SK-N-SH treated with all-trans-retinoic acid at 6 μM for 48 hours (cell line): ENCODE measurements around the gene SSBP4.

ENCODE experiments used
- ATAC-seq: fragments of 200-7000 bp; cut with Tn5 transposase; 3 replicates; pipeline ENCODE4 v1.9.1; 2020; ENCODE audit warnings: mild to moderate bottlenecking, moderate library complexity
- BACH2 ChIP-seq: fragments of 250-450 bp; sonication (Bioruptor Pico); IDR thresholded peaks from 2 replicates; pipeline ENCODE4 v1.9.0; 2021; ENCODE audit warnings: mild to moderate bottlenecking, borderline replicate concordance
- CSDC2 ChIP-seq: fragments of 250-450 bp; sonication (Bioruptor Pico); IDR thresholded peaks from 2 replicates; pipeline ENCODE4 v1.5.0; 2020; ENCODE audit warnings: mild to moderate bottlenecking, moderate library complexity
- ESRRG ChIP-seq: fragments of 250-450 bp; sonication (Bioruptor Pico); IDR thresholded peaks from 2 replicates; pipeline ENCODE4 v1.6.1; 2021; ENCODE audit warnings: mild to moderate bottlenecking
- GLIS3 ChIP-seq: fragments of 250-450 bp; sonication (Bioruptor Pico); IDR thresholded peaks from 2 replicates; pipeline ENCODE4 v1.5.0; 2020; ENCODE audit warnings: mild to moderate bottlenecking, moderate library complexity
- ISL1 ChIP-seq: fragments of 250-450 bp; sonication (Bioruptor Pico); IDR thresholded peaks from 2 replicates; pipeline ENCODE4 v2.1.2; 2022; ENCODE audit warnings: mild to moderate bottlenecking, moderate library complexity
- OSR1 ChIP-seq: fragments of 250-450 bp; sonication (Bioruptor Pico); IDR thresholded peaks from 2 replicates; pipeline ENCODE4 v1.8.0; 2022; ENCODE audit warnings: moderate library complexity, mild to moderate bottlenecking, inconsistent platforms
- PPARA ChIP-seq: fragments of 250-450 bp; sonication (Bioruptor Pico); IDR thresholded peaks from 2 replicates; pipeline ENCODE4 v1.5.0; 2020; ENCODE audit warnings: mild to moderate bottlenecking, borderline replicate concordance
- TOX ChIP-seq: fragments of 250-450 bp; sonication (Bioruptor Pico); IDR thresholded peaks from 2 replicates; pipeline ENCODE4 v1.8.0; 2021; ENCODE audit warnings: mild to moderate bottlenecking, moderate library complexity, borderline replicate concordance
- ZFP3 ChIP-seq: fragments of 250-450 bp; sonication (Bioruptor Pico); IDR thresholded peaks from 2 replicates; pipeline ENCODE4 v1.5.0; 2020; ENCODE audit warnings: mild to moderate bottlenecking, moderate library complexity
- ZFP30 ChIP-seq: fragments of 450-650 bp; formaldehyde crosslinking; IDR thresholded peaks from 2 replicates; pipeline ENCODE4 v1.5.0; 2022; ENCODE audit warnings: mild to moderate bottlenecking, moderate library complexity
- ZNF8 ChIP-seq: fragments of 450-650 bp; formaldehyde crosslinking; IDR thresholded peaks from 2 replicates; pipeline ENCODE4 v1.5.0; 2020; ENCODE audit warnings: mild to moderate bottlenecking, moderate library complexity
- TF ChIP-seq, protein P1 (sequence below): fragments of 250-450 bp; sonication (Bioruptor Pico); IDR thresholded peaks from 2 replicates; pipeline ENCODE4 v1.5.1; 2021; ENCODE audit warnings: mild to moderate bottlenecking, moderate library complexity
- TF ChIP-seq, protein P2 (sequence below): fragments of 250-450 bp; sonication (Bioruptor Pico); IDR thresholded peaks from 2 replicates; pipeline ENCODE4 v1.8.0; 2021; ENCODE audit warnings: low read depth, mild to moderate bottlenecking, moderate library complexity, borderline replicate concordance
- TF ChIP-seq, protein P3 (sequence below): fragments of 250-450 bp; sonication (Bioruptor Pico); IDR thresholded peaks from 2 replicates; pipeline ENCODE4 v1.5.0; 2020; ENCODE audit warnings: mild to moderate bottlenecking, moderate library complexity
- TF ChIP-seq, protein P4 (sequence below): fragments of 250-450 bp; sonication (Bioruptor Pico); IDR thresholded peaks from 2 replicates; pipeline ENCODE4 v1.5.1; 2020; ENCODE audit warnings: low read depth, mild to moderate bottlenecking, moderate library complexity

SSBP4 gene

GRCh38 chr19:18475004-18475453 is 55.8 kb downstream of the SSBP4 start (continued):
- TF ChIP-seq, protein P1, sequence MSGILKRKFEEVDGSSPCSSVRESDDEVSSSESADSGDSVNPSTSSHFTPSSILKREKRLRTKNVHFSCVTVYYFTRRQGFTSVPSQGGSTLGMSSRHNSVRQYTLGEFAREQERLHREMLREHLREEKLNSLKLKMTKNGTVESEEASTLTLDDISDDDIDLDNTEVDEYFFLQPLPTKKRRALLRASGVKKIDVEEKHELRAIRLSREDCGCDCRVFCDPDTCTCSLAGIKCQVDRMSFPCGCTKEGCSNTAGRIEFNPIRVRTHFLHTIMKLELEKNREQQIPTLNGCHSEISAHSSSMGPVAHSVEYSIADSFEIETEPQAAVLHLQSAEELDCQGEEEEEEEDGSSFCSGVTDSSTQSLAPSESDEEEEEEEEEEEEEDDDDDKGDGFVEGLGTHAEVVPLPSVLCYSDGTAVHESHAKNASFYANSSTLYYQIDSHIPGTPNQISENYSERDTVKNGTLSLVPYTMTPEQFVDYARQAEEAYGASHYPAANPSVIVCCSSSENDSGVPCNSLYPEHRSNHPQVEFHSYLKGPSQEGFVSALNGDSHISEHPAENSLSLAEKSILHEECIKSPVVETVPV (CRISPR knock-in tag): no peak
- no peak for TF ChIP-seq ZFP3 (CRISPR knock-in tag)

DNA sequence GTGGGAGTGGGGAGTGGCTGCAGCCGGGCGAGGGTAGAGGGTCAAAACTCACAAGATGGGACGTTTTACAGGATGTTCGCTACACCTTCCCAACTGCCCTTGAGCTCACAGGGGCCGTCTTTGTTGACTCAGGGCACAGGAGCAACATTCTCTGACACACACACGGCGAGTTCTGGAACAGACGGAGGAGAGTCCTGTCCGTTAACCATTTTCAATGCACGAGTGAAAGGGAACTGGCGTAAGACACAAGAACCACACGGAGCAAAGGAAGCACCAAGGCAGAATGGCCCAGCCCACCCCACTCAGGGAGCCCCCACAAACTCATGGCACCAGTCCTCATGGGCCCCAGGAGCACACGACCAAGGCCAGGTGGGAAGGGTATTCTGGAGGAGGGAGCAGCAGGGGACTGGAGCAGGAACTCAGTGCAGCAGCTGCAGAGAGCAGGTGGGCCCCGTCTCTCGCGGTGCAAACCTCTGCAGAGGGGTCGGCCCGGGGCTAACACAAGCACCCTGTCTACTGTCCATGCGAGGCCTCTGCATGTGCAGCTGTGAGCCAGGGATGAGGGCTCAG is 56.6 kb downstream of the SSBP4 start:
- no peak for TF ChIP-seq OSR1 (CRISPR knock-in tag)
- TF ChIP-seq, protein P2, sequence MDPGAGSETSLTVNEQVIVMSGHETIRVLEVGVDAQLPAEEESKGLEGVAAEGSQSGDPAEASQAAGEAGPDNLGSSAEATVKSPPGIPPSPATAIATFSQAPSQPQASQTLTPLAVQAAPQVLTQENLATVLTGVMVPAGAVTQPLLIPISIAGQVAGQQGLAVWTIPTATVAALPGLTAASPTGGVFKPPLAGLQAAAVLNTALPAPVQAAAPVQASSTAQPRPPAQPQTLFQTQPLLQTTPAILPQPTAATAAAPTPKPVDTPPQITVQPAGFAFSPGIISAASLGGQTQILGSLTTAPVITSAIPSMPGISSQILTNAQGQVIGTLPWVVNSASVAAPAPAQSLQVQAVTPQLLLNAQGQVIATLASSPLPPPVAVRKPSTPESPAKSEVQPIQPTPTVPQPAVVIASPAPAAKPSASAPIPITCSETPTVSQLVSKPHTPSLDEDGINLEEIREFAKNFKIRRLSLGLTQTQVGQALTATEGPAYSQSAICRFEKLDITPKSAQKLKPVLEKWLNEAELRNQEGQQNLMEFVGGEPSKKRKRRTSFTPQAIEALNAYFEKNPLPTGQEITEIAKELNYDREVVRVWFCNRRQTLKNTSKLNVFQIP (CRISPR knock-in tag): no peak
- no peak for TF ChIP-seq ESRRG (CRISPR knock-in tag)
- TF ChIP-seq, protein P3, sequence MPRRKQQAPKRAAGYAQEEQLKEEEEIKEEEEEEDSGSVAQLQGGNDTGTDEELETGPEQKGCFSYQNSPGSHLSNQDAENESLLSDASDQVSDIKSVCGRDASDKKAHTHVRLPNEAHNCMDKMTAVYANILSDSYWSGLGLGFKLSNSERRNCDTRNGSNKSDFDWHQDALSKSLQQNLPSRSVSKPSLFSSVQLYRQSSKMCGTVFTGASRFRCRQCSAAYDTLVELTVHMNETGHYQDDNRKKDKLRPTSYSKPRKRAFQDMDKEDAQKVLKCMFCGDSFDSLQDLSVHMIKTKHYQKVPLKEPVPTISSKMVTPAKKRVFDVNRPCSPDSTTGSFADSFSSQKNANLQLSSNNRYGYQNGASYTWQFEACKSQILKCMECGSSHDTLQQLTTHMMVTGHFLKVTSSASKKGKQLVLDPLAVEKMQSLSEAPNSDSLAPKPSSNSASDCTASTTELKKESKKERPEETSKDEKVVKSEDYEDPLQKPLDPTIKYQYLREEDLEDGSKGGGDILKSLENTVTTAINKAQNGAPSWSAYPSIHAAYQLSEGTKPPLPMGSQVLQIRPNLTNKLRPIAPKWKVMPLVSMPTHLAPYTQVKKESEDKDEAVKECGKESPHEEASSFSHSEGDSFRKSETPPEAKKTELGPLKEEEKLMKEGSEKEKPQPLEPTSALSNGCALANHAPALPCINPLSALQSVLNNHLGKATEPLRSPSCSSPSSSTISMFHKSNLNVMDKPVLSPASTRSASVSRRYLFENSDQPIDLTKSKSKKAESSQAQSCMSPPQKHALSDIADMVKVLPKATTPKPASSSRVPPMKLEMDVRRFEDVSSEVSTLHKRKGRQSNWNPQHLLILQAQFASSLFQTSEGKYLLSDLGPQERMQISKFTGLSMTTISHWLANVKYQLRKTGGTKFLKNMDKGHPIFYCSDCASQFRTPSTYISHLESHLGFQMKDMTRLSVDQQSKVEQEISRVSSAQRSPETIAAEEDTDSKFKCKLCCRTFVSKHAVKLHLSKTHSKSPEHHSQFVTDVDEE (CRISPR knock-in tag): no peak
- no peak for ATAC-seq

- TF ChIP-seq, protein P1 (CRISPR knock-in tag): no peak
- TF ChIP-seq GLIS3 (CRISPR knock-in tag) (no peak), ESRRG (CRISPR knock-in tag) (no peak), CSDC2 (no peak), ZFP30 (no peak), ZNF8 (CRISPR knock-in tag) (no peak), BACH2 (CRISPR knock-in tag) (no peak), TOX (CRISPR knock-in tag) (no peak)
- ATAC-seq: no peak
Observed at GRCh38 chr19:18476507-18477041, 57.4 kb downstream of the SSBP4 start.

DNA sequence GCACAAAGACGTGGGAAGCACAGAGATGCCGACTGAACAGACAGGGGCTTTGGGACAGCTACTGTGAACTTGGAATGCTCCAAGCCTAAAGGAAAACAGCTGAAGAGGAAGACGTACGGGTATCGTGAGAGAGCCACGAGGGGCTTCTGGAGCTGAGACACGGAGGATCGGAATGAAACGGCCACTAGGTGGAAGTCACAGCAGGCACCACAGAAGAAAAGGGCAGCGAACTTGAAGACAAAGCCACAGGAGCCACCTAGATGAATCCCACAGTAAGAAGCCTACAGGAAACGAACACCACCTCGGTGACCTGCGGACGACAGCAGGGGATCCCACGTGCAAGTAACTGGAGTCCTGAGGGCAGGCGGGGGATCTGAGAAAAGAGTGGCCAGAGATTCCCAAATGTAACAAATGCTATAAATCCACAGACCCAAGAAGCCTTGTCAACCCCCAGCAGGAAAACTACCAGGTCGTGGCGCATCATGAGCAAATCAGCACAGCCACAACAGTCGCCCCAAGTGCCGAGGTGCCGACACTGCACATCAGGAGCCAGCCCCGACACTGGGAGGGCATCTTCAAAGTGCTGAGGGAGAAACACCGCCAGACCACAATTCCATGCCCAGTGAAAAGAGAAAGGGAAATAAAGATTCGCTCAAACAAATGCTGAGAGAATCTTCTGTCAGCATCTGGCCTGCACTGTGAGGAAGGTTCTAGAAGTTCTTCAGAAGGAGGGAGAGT is 58.0 kb downstream of the SSBP4 start:
- TF ChIP-seq PPARA (CRISPR knock-in tag): no peak
- TF ChIP-seq ISL1 (CRISPR knock-in tag): no peak
- no peak for TF ChIP-seq TOX (CRISPR knock-in tag)
- TF ChIP-seq, protein P4, sequence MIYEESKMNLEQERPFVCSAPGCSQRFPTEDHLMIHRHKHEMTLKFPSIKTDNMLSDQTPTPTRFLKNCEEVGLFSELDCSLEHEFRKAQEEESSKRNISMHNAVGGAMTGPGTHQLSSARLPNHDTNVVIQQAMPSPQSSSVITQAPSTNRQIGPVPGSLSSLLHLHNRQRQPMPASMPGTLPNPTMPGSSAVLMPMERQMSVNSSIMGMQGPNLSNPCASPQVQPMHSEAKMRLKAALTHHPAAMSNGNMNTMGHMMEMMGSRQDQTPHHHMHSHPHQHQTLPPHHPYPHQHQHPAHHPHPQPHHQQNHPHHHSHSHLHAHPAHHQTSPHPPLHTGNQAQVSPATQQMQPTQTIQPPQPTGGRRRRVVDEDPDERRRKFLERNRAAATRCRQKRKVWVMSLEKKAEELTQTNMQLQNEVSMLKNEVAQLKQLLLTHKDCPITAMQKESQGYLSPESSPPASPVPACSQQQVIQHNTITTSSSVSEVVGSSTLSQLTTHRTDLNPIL (CRISPR knock-in tag): no peak
- TF ChIP-seq ZFP3 (CRISPR knock-in tag): no peak
- no peak for ATAC-seq

DNA sequence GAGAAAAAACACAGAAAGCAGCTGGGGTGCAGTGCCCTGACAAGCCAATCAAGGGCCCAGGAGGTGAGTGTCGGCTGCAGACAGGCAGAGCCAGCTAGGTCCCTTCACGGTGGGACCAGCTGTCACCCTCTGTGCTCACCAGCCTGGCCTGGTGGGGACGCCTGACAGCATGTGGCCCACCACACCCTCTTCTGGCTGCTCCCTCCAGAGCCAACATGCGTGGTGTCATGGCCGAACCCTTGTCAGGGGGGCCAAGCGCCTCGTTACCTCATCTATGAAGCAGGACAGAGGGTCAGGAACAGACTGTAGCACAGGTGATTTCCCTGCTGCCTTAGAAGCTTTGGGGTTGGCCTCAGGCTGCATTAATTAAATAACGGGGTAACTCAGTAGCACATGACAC is 58.8 kb downstream of the SSBP4 start:
- TF ChIP-seq ZFP30: no peak
- ATAC-seq: no peak
